Measurements from ENCODE around the gene ADARB2. TPM values are rescaled to one million over a fixed set of nuclear protein-coding genes. Genes with fewer than 3 reads are reported as not detected.

Gene ADARB2
- total and polyA plus RNA-seq, 2 experiments from 2014 or later = 2.0 to 5.0 TPM

GRCh38 chr10:1171586-1171985, 565.7 kb downstream of the ADARB2 start (continued):
- TF ChIP-seq ETS1 (IDR thresholded peaks at IDR 0.05) (no peak), EZH2 (IDR thresholded peaks at IDR 0.05; ENCODE audit: low read depth, unreplicated experiment) (no peak), STAT1 (IDR thresholded peaks at IDR 0.05; ENCODE audit: unreplicated experiment) (no peak), ZNF114 (CRISPR knock-in tag; IDR thresholded peaks at IDR 0.05) (no peak), EZH2phosphoT487 (IDR thresholded peaks at IDR 0.05; ENCODE audit: unreplicated experiment) (no peak), NANOG (IDR thresholded peaks at IDR 0.05; ENCODE audit: borderline replicate concordance) (no peak)
- TF ChIP-seq, protein P1, sequence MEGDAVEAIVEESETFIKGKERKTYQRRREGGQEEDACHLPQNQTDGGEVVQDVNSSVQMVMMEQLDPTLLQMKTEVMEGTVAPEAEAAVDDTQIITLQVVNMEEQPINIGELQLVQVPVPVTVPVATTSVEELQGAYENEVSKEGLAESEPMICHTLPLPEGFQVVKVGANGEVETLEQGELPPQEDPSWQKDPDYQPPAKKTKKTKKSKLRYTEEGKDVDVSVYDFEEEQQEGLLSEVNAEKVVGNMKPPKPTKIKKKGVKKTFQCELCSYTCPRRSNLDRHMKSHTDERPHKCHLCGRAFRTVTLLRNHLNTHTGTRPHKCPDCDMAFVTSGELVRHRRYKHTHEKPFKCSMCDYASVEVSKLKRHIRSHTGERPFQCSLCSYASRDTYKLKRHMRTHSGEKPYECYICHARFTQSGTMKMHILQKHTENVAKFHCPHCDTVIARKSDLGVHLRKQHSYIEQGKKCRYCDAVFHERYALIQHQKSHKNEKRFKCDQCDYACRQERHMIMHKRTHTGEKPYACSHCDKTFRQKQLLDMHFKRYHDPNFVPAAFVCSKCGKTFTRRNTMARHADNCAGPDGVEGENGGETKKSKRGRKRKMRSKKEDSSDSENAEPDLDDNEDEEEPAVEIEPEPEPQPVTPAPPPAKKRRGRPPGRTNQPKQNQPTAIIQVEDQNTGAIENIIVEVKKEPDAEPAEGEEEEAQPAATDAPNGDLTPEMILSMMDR (conservative IDR thresholded peaks at IDR 0.05; ENCODE audit: low read depth in 2 of 2) = no peak
- TF ChIP-seq, protein P2, sequence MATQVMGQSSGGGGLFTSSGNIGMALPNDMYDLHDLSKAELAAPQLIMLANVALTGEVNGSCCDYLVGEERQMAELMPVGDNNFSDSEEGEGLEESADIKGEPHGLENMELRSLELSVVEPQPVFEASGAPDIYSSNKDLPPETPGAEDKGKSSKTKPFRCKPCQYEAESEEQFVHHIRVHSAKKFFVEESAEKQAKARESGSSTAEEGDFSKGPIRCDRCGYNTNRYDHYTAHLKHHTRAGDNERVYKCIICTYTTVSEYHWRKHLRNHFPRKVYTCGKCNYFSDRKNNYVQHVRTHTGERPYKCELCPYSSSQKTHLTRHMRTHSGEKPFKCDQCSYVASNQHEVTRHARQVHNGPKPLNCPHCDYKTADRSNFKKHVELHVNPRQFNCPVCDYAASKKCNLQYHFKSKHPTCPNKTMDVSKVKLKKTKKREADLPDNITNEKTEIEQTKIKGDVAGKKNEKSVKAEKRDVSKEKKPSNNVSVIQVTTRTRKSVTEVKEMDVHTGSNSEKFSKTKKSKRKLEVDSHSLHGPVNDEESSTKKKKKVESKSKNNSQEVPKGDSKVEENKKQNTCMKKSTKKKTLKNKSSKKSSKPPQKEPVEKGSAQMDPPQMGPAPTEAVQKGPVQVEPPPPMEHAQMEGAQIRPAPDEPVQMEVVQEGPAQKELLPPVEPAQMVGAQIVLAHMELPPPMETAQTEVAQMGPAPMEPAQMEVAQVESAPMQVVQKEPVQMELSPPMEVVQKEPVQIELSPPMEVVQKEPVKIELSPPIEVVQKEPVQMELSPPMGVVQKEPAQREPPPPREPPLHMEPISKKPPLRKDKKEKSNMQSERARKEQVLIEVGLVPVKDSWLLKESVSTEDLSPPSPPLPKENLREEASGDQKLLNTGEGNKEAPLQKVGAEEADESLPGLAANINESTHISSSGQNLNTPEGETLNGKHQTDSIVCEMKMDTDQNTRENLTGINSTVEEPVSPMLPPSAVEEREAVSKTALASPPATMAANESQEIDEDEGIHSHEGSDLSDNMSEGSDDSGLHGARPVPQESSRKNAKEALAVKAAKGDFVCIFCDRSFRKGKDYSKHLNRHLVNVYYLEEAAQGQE (IDR thresholded peaks at IDR 0.05; ENCODE audit: unreplicated experiment) = no peak

DNA sequence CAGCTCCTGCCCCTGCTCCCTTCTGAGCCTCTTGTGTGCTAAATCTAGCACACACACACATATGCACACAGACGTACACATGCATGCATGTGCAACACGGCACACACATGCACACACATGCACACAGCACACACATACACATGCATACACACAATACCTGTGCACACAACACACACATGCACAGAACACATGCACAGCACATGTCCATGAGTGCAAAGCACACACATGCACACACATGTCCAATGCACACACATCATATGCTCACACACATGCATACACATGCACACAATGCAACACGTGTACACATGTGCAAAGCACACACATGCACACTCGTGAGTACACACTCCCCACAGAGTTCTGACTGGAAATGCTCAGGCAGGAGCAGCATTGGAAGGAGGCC, 566.1 kb downstream of the ADARB2 start:
- no peaks in the 10 kb centered on the region for H3K9me3 Mint-ChIP-seq
- no peaks in the 10 kb centered on the region for H4K20me1 ChIP-seq (replicated peaks; ENCODE audit: insufficient read depth)
- H3K4me3 Mint-ChIP-seq = no peak overlapping the region
- H3K27ac Mint-ChIP-seq = no peak overlapping the region
- no peaks in the 10 kb centered on the region for H3K36me3 ChIP-seq (ENCODE audit: insufficient read depth)
- no peaks in the 10 kb centered on the region; the same call in 1 of the 3 replicates for H3K4me1 Mint-ChIP-seq
- H3K36me3 Mint-ChIP-seq (ENCODE audit: low read depth) = no peaks in the 10 kb centered on the region
- no peaks in the 10 kb centered on the region for H3K27me3 ChIP-seq (ENCODE audit: insufficient read depth)
- no peak overlapping the region for H2AFZ ChIP-seq
- DNase-seq (ENCODE audit: low spot score) (no peak), ATAC-seq (no peak)
- H3K4me1 ChIP-seq (ENCODE audit: insufficient read depth) = no peaks in the 10 kb centered on the region
- peaks cover 16% of the 10 kb centered on the region for H3K27me3 Mint-ChIP-seq (ENCODE audit: insufficient read depth, low read depth, poor library complexity)
- H3K27ac ChIP-seq (ENCODE audit: low read depth) = no peak overlapping the region
- no peaks in the 10 kb centered on the region for H3K79me2 ChIP-seq (replicated peaks; ENCODE audit: insufficient read depth)
- H3F3A ChIP-seq (replicated peaks; ENCODE audit: low read depth) = no peaks in the 10 kb centered on the region
- H3K4me2 ChIP-seq = no peak overlapping the region
- no peak overlapping the region for H3K4me3 ChIP-seq
- no peaks in the 10 kb centered on the region for H3K9me2 ChIP-seq (ENCODE audit: insufficient read depth)
- TF ChIP-seq ETS1 (IDR thresholded peaks at IDR 0.05) = no peak
- TF ChIP-seq, protein P2 (IDR thresholded peaks at IDR 0.05; ENCODE audit: unreplicated experiment) = no peak
- no peak for TF ChIP-seq EZH2phosphoT487 (IDR thresholded peaks at IDR 0.05; ENCODE audit: unreplicated experiment)
- TF ChIP-seq JUNB (IDR thresholded peaks at IDR 0.05; ENCODE audit: unreplicated experiment) = no peak
- TF ChIP-seq EZH2 (IDR thresholded peaks at IDR 0.05; ENCODE audit: low read depth, unreplicated experiment) = no peak
- no peak for TF ChIP-seq ZNF331 (CRISPR knock-in tag; IDR thresholded peaks at IDR 0.05; ENCODE audit: low read depth)
- TF ChIP-seq NANOG (IDR thresholded peaks at IDR 0.05; ENCODE audit: borderline replicate concordance) = no peak
